Suprapubic skin (tissue), 3 donors: ENCODE data around the gene SLC36A1.

ENCODE experiments used
- POLR2AphosphoS5 ChIP-seq, 3 donors: sonication (generic); formaldehyde crosslinking; IDR thresholded peaks; one replicate each; pipeline ENCODE4 v1.6.1; 2017; ENCODE audit warnings: antibody characterized with exemption in 3 of 3
- TF ChIP-seq, protein P1 (sequence below), 2 donors: fragments of 200-600 bp in 1 of 2; fragments of 450-650 bp in 1 of 2; sonication (generic) in 1 of 2; IDR thresholded peaks; one replicate each; pipeline ENCODE4 v1.5.1; 2016 to 2019; ENCODE audit warnings: antibody characterized with exemption in 2 of 2, mild to moderate bottlenecking in 1 of 2, moderate library complexity in 1 of 2

DNA sequence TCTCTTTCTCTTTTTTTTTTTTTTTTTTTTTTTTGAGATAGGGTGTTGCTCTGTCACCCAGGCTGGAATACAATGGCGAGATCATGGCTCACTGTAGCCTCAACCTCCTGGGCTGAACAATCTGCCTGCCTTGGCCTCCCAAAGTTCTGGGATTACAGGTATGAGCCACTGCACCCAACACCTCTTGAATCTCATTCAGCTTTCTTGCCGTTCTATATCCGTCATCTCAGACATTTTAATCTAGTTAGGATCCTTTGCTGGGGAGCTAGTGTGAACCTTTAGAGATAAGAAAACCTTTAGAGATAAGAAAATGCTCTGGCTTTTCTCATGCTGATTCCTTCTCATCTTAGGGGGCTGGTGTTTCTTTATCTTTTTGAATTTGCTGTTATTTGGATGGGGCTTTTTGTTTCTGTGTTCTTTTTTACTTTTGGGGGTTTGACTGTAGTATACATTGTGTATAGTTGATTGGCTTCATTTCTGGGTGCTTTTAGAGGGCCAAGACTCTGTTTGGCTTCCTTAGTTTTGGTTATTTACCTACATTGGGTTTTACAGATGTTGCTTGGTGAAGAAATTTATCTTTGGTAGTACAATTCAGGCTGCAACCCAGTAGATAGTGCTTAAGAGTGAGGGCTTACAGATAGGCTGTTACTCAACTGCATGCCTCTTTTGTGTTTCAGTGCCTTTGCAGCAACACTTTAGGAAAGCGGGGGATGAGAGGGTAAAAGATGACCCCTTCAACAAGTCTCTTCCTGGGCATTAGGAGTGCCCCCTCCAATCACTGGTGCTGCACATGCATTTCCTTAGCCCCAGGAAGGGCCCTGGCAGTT lies 41.9 kb upstream of the SLC36A1 start:
- TF ChIP-seq, protein P1, sequence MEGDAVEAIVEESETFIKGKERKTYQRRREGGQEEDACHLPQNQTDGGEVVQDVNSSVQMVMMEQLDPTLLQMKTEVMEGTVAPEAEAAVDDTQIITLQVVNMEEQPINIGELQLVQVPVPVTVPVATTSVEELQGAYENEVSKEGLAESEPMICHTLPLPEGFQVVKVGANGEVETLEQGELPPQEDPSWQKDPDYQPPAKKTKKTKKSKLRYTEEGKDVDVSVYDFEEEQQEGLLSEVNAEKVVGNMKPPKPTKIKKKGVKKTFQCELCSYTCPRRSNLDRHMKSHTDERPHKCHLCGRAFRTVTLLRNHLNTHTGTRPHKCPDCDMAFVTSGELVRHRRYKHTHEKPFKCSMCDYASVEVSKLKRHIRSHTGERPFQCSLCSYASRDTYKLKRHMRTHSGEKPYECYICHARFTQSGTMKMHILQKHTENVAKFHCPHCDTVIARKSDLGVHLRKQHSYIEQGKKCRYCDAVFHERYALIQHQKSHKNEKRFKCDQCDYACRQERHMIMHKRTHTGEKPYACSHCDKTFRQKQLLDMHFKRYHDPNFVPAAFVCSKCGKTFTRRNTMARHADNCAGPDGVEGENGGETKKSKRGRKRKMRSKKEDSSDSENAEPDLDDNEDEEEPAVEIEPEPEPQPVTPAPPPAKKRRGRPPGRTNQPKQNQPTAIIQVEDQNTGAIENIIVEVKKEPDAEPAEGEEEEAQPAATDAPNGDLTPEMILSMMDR (IDR thresholded peaks at IDR 0.05) = no peak
- no peak for TF ChIP-seq POLR2AphosphoS5 (IDR thresholded peaks at IDR 0.05)
